Measurements from ENCODE around the gene EFNA5. TPM values are rescaled to one million over a fixed set of nuclear protein-coding genes. Genes with fewer than 3 reads are reported as not detected.
A peak's percentile ranks its signal among the peaks of the same experiment; 100 is the strongest.

The EFNA5 gene
- total RNA-seq, 4 donors from 2014 or later, result 6.8 to 17.9 (median 11.5) TPM

DNA sequence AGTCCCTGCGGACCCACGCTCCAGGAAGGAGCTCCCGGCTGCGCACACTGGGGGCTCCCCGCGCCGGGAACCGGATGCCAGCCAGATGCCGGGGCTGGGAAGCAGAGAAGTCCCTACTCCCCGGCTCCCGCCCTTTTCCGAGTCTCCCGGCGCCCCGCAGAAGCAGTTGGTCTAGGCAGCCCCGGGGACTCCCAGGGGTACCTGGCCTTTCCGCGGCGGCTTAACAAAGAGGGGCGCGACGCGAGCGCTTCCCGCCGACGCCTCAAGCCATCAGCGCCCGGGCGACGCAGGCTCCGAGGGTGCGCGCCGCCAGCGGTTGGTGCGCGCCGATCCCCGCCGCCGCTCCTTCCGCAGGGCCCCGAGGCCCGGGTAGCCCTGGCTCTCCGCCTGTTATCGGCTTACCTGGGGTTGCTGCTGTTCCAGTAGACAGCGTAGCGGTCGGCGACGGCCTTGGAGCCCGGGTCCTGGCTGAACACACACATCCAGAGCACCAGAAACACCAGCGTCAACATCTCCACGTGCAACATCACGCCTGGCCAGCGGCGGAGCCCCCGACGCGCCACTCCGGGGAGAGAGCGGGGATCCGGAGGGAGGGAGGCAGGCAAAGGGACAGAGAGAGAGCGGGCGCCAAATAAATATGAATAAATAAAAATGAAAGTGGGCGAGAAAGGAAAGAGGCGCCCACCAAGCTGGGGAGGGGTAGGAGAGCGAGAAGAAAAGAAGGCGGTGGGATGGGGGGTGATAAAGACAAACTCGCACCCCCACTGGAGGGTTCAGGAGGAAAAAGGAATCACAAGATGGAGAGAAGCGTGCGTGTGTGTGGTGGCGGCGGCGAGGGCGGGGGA, 428 bp downstream of the EFNA5 start:
- Histone ChIP-seq H3K4me1 (peaks cover 7 to 71% (median 9%) of the 10 kb centered on the region in 3 donors), H3K9me3 (no peaks in the 10 kb centered on the region), H3K4me3 (peak overlapping the region; percentile 55 to 73 (median 69)), H3K36me3 (no peaks in the 10 kb centered on the region), H3K27me3 (peaks cover 0 to 57% (median 0%) of the 10 kb centered on the region in 4 donors), H3K27ac (peak overlapping the region; percentile 83 to 92 (median 88))
- TF ChIP-seq POLR2A (IDR thresholded peaks at IDR 0.05), result no peak
- TF ChIP-seq, protein P1, sequence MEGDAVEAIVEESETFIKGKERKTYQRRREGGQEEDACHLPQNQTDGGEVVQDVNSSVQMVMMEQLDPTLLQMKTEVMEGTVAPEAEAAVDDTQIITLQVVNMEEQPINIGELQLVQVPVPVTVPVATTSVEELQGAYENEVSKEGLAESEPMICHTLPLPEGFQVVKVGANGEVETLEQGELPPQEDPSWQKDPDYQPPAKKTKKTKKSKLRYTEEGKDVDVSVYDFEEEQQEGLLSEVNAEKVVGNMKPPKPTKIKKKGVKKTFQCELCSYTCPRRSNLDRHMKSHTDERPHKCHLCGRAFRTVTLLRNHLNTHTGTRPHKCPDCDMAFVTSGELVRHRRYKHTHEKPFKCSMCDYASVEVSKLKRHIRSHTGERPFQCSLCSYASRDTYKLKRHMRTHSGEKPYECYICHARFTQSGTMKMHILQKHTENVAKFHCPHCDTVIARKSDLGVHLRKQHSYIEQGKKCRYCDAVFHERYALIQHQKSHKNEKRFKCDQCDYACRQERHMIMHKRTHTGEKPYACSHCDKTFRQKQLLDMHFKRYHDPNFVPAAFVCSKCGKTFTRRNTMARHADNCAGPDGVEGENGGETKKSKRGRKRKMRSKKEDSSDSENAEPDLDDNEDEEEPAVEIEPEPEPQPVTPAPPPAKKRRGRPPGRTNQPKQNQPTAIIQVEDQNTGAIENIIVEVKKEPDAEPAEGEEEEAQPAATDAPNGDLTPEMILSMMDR (IDR thresholded peaks at IDR 0.05), result no peak
- intact Hi-C loops (cut with DNase I), result no loop called here
- 0 to 1% methylated on average over 26 to 37 of the region's 77 CpGs for WGBS, 2 donors
- no peak for DNase-seq

- Histone ChIP-seq H3K4me1 (peaks cover 7 to 71% (median 9%) of the 10 kb centered on the region in 3 donors), H3K4me3 (peak overlapping the region; percentile 55 to 73 (median 69)), H3K27me3 (peaks cover 0 to 54% (median 0%) of the 10 kb centered on the region in 4 donors), H3K27ac (peak overlapping the region; percentile 81 to 92 (median 88)), H3K9me3 (no peaks in the 10 kb centered on the region), H3K36me3 (no peaks in the 10 kb centered on the region)
- TF ChIP-seq, protein P1 (IDR thresholded peaks at IDR 0.05), result no peak
- no peak for TF ChIP-seq POLR2A (IDR thresholded peaks at IDR 0.05)
- intact Hi-C loops (cut with DNase I), result no loop called here
- no peak for DNase-seq
- WGBS, 2 donors, result 5 to 10% methylated on average over 27 to 35 of the region's 60 CpGs
Measured at GRCh38 chr5:107669096-107670031, 1.4 kb downstream of the EFNA5 start.

- peak overlapping the region; percentile 81 to 92 (median 88) for H3K27ac ChIP-seq
- WGBS, 2 donors, result 29 to 36% methylated on average over 10 to 11 of the region's 11 CpGs
- H3K4me1 ChIP-seq, result peaks cover 7 to 67% (median 8%) of the 10 kb centered on the region in 3 donors
- H3K9me3 ChIP-seq, result no peaks in the 10 kb centered on the region
- intact Hi-C loops (cut with DNase I), result no loop called here
- TF ChIP-seq, protein P1 (IDR thresholded peaks at IDR 0.05), result peak in 1 of 6 experiments; percentile 13
- TF ChIP-seq POLR2A (IDR thresholded peaks at IDR 0.05), result no peak
- DNase-seq, result no peak
- no peaks in the 10 kb centered on the region for H3K36me3 ChIP-seq
- peak overlapping the region; percentile 55 to 73 (median 69) for H3K4me3 ChIP-seq
- peaks cover 0 to 50% (median 0%) of the 10 kb centered on the region in 4 donors for H3K27me3 ChIP-seq
Measured at GRCh38 chr5:107668154-107669095, 2.3 kb downstream of the EFNA5 start.

- H3K27ac ChIP-seq, result no peak overlapping the region
- intact Hi-C loops (cut with DNase I), result no loop called here
- H3K27me3 ChIP-seq, result peaks cover 0 to 27% (median 0%) of the 10 kb centered on the region in 4 donors
Measured at GRCh38 chr5:107666051-107666655, 4.6 kb downstream of the EFNA5 start.

More at GRCh38 chr5:107666051-107666655, 4.6 kb downstream of the EFNA5 start:
- DNase-seq, result no peak
- TF ChIP-seq POLR2A (IDR thresholded peaks at IDR 0.05), result no peak
- TF ChIP-seq, protein P1 (IDR thresholded peaks at IDR 0.05), result no peak
- H3K4me3 ChIP-seq, result no peak overlapping the region
- WGBS, 2 donors, result 52 to 58% methylated on average over 3 of the region's 3 CpGs
- H3K4me1 ChIP-seq, result peaks cover 0 to 47% (median 4%) of the 10 kb centered on the region in 3 donors
- no peaks in the 10 kb centered on the region for H3K9me3 ChIP-seq
- no peaks in the 10 kb centered on the region for H3K36me3 ChIP-seq

All from esophagus squamous epithelium (tissue), 5 donors.